Activated effector memory CD4-positive, alpha-beta T cell treated with Interleukin-2 at 50 U/mL for 16 hours (primary cell): ENCODE data around the gene TSPAN6.

Experiments
- DNase-seq: peaks from one replicate; pipeline ENCODE4 v3.0.0-alpha.2; 2020

The TSPAN6 gene

GRCh38 chrX:100647095-100647494 lies 10.5 kb upstream of the TSPAN6 start:
- DNase-seq, result no peak

DNA sequence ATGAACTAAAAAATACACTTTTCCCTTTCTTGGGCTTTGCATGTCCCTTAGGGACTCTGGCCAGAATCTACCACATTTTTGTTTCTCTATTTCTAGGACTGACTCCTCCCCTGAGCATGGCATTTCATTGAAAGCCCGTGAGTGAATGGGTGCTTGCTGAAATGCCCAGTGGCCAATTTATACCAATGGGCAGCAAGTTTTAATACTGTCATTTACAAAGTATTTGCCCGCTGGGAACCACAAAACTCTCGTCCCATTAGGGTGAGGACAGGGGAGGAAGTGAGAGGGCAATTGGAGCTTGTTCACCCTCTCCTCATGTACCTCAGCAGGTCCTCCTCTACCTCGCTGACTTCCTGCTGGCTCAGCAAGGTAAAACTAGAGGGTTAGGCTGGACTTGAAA lies 8.5 kb upstream of the TSPAN6 start:
- no peak for DNase-seq

DNA sequence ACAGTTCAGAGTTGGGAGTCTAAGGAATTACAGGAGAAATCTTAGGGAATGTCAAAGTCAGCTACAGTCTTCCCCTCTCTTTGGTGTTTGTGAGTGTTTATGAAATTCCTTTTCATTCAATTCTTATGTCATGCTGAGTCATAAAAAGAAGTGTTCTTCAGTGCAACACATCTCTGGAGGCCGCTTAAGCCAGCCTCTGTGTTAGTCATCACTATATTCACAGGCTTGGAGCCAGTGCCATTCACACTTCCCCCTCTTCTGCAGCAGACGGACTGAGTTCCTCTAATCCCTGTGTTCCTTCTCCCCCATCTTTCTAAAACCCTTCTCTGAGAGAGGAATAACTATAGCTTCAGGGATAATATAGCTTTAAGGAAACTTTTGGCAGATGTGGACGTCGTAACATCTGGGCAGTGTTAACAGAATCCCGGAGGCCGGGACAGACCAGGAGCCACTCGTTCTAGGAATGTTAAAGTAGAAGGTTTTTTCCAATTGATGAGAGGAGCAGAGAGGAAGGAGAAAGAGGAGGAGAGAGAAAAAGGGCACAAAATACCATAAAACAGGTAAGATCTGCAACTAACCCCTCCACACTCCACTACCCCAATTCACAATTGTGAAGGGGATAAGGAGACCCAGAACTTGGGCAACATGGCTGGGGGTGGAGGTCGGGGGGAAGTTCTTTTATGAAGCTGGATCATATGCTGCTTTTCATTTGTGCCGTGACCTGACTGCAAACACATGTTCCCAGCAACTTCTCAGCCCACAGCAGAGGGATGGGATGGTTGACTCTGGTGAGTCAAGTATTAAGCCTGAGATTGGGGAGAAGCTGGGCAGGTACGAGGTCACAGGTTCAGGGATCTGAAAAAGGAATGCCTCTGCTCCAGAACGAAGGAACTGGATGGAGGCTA lies 7.6 kb upstream of the TSPAN6 start, which contains the start of gene SRPX2:
TSS of gene SRPX2 (plus strand) at position 244 of the 905 bp plus-strand sequence. CDS start 2,124 bp downstream, outside the sequence.
- no peak for DNase-seq

GRCh38 chrX:100643212-100643611 lies 6.6 kb upstream of the TSPAN6 start:
- DNase-seq, result no peak

GRCh38 chrX:100642290-100642689 lies 5.7 kb upstream of the TSPAN6 start:
- no peak for DNase-seq

GRCh38 chrX:100635989-100636320 lies 651 bp downstream of the TSPAN6 start:
- no peak for DNase-seq

- DNase-seq, result no peak
These were observed 1.6 kb downstream of the TSPAN6 start for GRCh38 chrX:100635040-100635439.

GRCh38 chrX:100625985-100626491 lies 10.6 kb downstream of the TSPAN6 start:
- DNase-seq, result no peak

DNA sequence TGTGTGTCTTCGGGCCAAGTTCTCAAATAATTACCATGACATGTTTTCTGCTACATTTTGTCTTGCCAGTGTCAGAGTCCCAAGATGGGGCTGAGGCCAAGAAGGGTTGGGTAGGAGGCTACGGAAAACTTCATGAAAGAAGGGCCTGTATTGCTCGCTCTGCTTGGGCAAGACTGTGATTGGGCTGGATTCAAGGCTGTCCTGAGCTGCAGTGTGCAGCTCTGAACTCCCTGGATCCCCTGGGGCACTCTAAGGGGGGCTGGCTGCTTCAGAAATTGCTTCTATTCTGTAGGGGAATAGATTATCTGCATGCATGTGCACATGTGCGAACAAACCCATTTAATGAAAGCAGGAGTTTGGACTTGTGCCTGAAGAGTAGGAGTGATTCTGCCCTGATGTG lies 13.6 kb downstream of the TSPAN6 start:
- no peak for DNase-seq

- DNase-seq, result no peak
These were observed 21.6 kb downstream of the TSPAN6 start for GRCh38 chrX:100615005-100615404.

- DNase-seq, result no peak
These were observed 24.7 kb downstream of the TSPAN6 start for GRCh38 chrX:100611951-100612350.

GRCh38 chrX:100609591-100609990 lies 27.0 kb downstream of the TSPAN6 start:
- no peak for DNase-seq

DNA sequence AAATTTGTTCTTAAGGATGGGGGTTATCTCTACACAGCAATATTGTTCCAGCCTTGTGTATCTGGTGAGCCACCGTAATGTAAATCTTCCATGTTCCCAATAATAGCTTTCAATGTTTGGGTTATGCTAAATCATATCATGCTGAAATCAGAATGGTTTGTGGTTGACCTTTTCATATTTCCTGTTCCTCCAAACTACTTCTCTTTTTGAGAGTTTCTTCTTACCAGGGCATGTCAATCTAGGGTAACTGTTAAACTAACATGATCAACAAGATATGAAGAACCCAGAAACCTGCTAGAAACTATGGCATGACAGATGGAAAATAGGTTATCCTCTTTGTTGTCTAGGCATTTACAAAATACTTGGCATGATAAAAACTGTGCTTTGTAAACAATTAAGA lies 29.9 kb downstream of the TSPAN6 start:
- no peak for DNase-seq

DNA sequence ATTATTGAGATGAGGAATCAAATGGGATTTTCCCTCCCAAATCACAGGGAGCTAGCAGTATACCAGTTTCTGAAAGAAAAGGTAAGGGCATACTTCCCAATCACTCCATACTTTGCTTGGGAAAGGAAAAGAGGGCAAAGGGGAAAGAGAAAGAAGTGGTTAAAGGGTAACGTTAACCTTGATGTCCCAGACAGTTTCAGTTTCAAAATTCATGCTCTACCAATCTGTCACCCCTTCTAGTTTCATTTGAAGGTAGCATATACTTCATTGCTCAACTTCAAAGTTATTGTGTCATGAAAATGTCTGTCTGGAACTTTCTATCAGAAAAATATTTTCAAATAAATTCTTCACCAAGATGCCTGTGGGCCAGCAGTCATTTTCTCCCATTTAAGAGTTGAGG lies 35.8 kb downstream of the TSPAN6 start:
- DNase-seq, result no peak

GRCh38 chrX:100600340-100600739 lies 36.3 kb downstream of the TSPAN6 start:
- DNase-seq, result no peak

GRCh38 chrX:100599456-100599855 lies 37.1 kb downstream of the TSPAN6 start:
- no peak for DNase-seq

DNA sequence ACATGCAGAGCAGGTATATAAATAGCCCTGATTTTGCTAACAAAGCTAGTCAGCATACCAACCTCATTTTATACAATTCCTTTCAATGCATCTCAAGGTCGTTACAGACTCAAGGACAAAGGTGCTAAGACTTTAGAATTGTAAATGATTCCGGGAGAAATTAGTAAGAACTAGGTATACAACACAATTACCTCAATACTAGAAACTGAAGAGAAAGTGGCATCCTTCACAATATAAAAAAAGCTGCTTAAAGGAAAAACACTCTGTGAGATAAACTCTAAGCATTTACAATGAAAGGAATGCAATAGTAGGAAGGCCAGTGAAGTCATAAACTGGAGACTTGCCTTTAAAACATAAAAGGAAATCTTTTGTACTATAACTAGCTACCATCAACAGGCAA lies 40.0 kb downstream of the TSPAN6 start:
- DNase-seq, result no peak

DNA sequence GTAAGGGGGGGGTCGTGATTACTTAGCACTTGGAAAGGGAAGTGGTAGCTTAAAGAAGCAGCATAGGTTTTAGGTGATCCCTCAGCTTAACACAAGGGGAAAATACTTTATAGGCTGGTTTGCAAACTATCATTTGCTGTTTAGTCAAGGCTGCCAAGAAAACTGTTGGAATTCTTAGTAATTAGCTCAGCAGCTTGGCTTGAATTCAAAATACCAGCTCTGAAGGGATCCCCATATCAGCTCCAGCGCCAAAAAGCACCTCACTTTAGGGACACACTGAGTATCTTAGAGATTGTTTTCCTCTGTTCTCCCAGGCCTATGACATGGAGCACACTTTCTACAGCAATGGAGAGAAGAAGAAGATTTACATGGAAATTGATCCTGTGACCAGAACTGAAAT lies 43.0 kb downstream of the TSPAN6 start:
- no peak for DNase-seq

DNA sequence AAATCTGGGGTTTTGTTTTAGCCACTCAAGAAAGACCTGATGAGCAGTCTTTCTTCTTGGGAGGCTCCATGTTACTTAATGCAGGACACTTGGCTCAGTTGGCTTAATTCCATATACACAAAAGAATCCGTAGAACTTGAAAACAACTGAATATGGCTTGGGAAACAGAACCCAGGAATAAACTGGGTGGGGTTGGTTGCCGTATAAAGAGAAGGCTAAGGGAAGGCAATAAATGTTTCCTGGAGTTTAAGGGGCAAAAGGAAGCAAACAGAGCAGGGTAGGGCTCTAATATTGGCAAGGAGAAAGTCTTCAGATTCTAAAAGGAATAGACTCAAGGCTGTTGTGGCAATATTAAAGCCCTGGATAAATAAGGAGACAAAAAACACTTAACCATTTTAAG lies 43.5 kb downstream of the TSPAN6 start:
- DNase-seq, result no peak

- no peak for DNase-seq
These were observed 45.2 kb downstream of the TSPAN6 start for GRCh38 chrX:100591256-100592051.

DNA sequence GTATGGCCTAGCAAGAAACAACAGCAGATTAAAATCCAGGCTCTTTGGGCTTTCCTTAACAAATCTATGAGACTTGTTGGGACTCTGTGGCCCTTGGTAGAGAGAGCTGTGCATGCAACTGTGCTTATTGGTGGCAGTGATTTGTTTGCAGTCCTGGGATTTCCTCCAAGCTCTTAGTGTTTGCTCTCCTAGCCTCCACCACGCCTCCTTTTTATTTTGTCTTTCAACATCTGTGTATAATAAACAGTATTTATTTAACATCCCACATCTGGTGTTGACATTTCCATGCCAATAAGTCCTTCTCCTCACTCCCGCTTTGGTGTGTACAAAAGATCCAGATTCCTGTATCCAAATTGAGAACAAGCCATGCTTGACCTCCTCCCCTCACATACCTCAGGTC lies 48.7 kb downstream of the TSPAN6 start:
- DNase-seq, result no peak

DNA sequence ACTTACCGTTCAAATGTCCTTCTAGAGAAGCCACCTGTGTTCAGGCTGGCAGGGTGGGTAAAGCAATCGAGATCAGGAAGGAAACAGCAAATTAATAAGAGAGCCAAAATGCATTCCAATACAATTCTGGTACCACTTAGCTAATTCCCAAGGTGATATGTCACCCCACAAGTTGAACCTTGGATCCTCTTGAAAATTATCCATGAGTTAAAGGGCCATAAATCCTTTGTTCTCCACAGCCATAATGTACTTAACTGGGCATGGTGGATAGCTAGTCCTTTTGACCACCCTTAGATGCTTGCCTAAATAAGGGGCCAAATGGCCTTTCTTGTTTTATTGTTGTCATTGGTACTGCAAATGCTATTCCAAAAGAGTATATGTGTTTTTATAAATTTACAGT lies 49.9 kb downstream of the TSPAN6 start:
- DNase-seq, result no peak

DNA sequence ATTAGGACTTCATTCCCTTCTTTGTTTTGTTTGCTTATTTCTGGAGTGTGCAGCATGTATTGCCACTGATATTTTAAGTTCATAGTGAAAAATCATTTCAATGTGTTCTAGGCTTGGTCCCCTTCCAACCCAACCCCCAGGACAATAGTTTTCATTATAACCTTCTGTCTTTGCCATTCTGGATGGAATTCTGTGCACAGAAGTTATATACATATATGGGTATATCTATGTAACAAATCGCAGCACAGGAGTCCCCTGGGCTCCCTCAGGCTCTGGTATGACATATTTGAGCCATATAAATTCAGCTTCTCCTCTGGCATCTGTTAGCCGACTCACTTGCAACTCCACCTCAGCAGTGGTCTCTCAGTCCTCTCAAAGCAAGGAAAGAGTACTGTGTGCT lies 52.0 kb downstream of the TSPAN6 start, which contains the start of gene TNMD:
TSS of gene TNMD (plus strand) at position 326 of the 400 bp plus-strand sequence. CDS start 83 bp downstream, outside the sequence.
- no peak for DNase-seq
